CD8-positive, alpha-beta memory T cell (primary cell): ENCODE measurements around the gene FBXO7. TPM values are rescaled to one million over a fixed set of nuclear protein-coding genes. Genes with fewer than 3 reads are reported as not detected.

ENCODE experiments used
- CTCF ChIA-PET: fragments of 350-600 bp; sonication (Branson Sonifier 250); formaldehyde crosslinking; loops from one replicate; lab custom pipeline; 2021; ENCODE audit warnings: antibody characterized with exemption; lab: Charles Lee
- POLR2A ChIA-PET: fragments of 350-600 bp; sonication (Branson Sonifier 250); formaldehyde crosslinking; loops from one replicate; lab custom pipeline; 2021; ENCODE audit warnings: antibody characterized with exemption; lab: Charles Lee
- DNase-seq, 5 donors: peaks; one replicate each; pipeline versions ENCODE4 v3.0.0 to v3.0.0-alpha.2; 2020 to 2022; ENCODE audit warnings: mixed read lengths in 1 of 5
- H3K27ac ChIP-seq: one replicate; pipeline ENCODE4 v1.7.0; 2013; ENCODE audit warnings: low read depth, mild to moderate bottlenecking, low read length, moderate library complexity
- H3K27me3 ChIP-seq: 2 replicates; pipeline ENCODE4 v1.7.0; 2013; ENCODE audit warnings: low read length, mild to moderate bottlenecking; ENCODE audit not compliant: insufficient read depth, poor library complexity, severe bottlenecking
- H3K36me3 ChIP-seq: 2 replicates; pipeline ENCODE4 v1.7.0; 2013; ENCODE audit warnings: mild to moderate bottlenecking, low read length, moderate library complexity; ENCODE audit not compliant: insufficient read depth
- H3K4me1 ChIP-seq: 2 replicates; pipeline ENCODE4 v1.7.0; 2013; ENCODE audit warnings: mild to moderate bottlenecking, low read length, moderate library complexity; ENCODE audit not compliant: insufficient read depth
- H3K4me3 ChIP-seq: 2 replicates; pipeline ENCODE4 v1.7.0; 2013; ENCODE audit warnings: mild to moderate bottlenecking, low read length
- H3K9me3 ChIP-seq: 2 replicates; pipeline ENCODE4 v1.7.0; 2013; ENCODE audit warnings: mild to moderate bottlenecking, low read length
- H3K27ac Mint-ChIP-seq, 8 donors: one replicate each; pipeline ENCODE4 v1.8.0; 2020 to 2021; ENCODE audit warnings: mixed read lengths in 8 of 8, mild to moderate bottlenecking in 6 of 8, inconsistent platforms in 3 of 8, moderate library complexity in 3 of 8
- H3K27me3 Mint-ChIP-seq, 2 donors: one replicate each; pipeline ENCODE4 v1.8.0; 2020 to 2021; ENCODE audit warnings: mixed read lengths in 2 of 2, mild to moderate bottlenecking in 1 of 2, moderate library complexity in 1 of 2
- H3K36me3 Mint-ChIP-seq, 3 donors: one replicate each; pipeline ENCODE4 v1.8.0; 2020 to 2021; ENCODE audit warnings: mixed read lengths in 3 of 3, inconsistent platforms in 1 of 3, mild to moderate bottlenecking in 1 of 3
- H3K4me1 Mint-ChIP-seq, 3 donors: one replicate each; pipeline ENCODE4 v1.8.0; 2020 to 2021; ENCODE audit warnings: mixed read lengths in 3 of 3, inconsistent platforms in 1 of 3, mild to moderate bottlenecking in 1 of 3
- H3K4me3 Mint-ChIP-seq, 7 donors: one replicate each; pipeline ENCODE4 v1.8.0; 2020 to 2021; ENCODE audit warnings: mixed read lengths in 7 of 7, mild to moderate bottlenecking in 6 of 7, moderate library complexity in 4 of 7, inconsistent platforms in 2 of 7
- H3K9me3 Mint-ChIP-seq, 5 donors: one replicate each; pipeline ENCODE4 v1.8.0; 2020 to 2022; ENCODE audit warnings: mixed read lengths in 5 of 5, mild to moderate bottlenecking in 3 of 5, moderate library complexity in 2 of 5, inconsistent platforms in 1 of 5
- polyA plus RNA-seq: library from polyadenylated mRNA; unstranded; fragments of 300-500 nt; fragmentation: Illumina TruSeq; gene quantifications from one replicate; pipeline ENCODE4 v1.2.3, GENCODE V29; 2021
- total RNA-seq, 2 experiments: library from RNA; stranded (reverse); gene quantifications; one replicate each; pipeline ENCODE4 v1.2.3, GENCODE V29; 2021

Gene FBXO7
- total and polyA plus RNA-seq, 3 experiments from 2014 or later: 79.7 to 166 (median 81.0) TPM

DNA sequence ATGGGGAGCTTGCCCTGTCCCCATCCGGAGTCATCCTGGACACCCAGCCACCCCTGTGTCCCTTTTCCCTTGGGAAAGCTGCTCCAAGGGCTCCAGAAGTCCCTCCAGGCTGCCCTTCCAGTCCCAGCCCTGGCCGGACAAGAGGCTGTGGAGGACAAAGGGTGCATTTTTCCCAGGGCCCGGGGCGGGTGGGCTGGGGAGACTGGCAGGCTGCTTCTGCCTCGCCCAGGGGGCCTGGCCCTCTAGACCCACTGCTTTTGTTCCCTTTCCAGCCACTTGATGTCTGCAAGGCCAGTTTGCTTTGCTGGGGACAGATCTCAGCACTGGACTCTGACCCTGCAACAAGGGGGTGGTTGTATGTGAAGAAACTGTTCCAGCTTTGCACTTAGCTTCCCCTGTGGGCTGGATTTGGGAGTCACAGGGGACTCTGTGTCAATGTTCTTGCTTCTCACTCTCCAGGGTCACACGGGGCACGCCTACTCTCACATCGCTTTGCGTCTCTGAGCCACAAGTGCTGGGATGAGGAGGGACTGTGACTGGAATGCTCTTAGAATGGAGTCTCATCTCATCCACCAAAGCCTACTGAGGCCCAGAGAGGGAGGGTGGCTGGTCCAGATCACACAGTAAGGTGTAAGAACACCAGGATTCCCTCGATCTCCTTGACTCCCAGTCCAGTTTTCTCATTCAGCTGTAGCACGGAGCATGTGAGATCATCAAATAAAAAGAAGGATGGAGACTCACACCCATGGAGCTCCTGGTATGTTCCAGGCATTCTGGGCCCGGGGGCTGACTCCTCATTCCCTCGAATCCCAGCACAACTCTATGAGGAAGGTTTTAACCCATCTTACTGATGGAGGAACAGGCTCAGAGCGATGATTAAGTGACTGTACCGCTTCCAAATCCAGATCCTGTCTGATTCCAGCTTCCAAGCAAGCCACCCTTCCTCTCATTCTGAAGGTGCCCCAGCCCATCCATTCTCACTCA is 59.9 kb downstream of the FBXO7 start:
- Mint-ChIP-seq H3K4me1 (no peaks in the 10 kb centered on the region), H3K36me3 (no peaks in the 10 kb centered on the region), H3K27ac (no peak overlapping the region), H3K9me3 (peaks cover 0 to 2% (median 0%) of the 10 kb centered on the region in 5 donors), H3K4me3 (no peak overlapping the region), H3K27me3 (peaks cover 15 to 28% of the 10 kb centered on the region in 2 donors)
- Histone ChIP-seq H3K27ac (no peak overlapping the region), H3K4me3 (no peak overlapping the region), H3K9me3 (no peaks in the 10 kb centered on the region), H3K27me3 (no peaks in the 10 kb centered on the region), H3K4me1 (no peaks in the 10 kb centered on the region), H3K36me3 (no peaks in the 10 kb centered on the region)
- POLR2A ChIA-PET: no interaction called here
- no peak for DNase-seq
- CTCF ChIA-PET: no interaction called here

DNA sequence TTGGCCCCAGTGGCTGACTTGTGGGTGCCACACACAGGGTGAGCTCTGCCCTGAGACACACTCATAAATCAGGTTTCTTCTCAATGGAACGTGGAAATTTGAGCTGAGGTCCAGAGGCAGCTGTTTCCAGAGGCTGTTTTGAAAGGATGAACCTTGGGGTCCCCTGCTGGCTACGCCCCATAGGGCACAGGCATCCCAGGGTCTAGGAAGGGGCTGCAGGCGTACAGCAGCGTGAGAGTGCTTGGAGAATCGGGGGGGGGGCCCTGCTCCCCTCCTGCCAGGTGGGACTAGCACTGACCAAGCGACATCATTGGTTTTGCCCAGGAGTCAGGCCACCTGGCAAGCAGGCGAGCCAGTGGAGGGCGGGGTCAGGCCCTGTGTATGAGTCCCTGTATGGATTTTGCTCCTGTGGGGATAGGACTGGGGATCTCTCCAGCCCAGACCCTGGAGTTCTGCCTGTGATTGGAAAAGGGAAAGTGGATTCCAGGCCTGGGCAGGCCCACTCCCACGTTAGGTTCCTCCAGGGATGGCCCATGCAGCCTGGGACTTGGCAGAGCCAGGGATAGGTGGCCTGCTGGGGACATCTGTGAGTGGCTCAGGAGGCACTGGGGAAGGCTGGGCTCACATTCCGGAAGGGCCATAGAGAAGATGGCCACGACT is 61.0 kb downstream of the FBXO7 start:
- Mint-ChIP-seq H3K4me1 (no peaks in the 10 kb centered on the region), H3K27me3 (peaks cover 12 to 25% of the 10 kb centered on the region in 2 donors), H3K27ac (no peak overlapping the region), H3K36me3 (no peaks in the 10 kb centered on the region), H3K9me3 (peaks cover 0 to 2% (median 0%) of the 10 kb centered on the region in 5 donors), H3K4me3 (no peak overlapping the region)
- H3K9me3 ChIP-seq: no peaks in the 10 kb centered on the region
- H3K36me3 ChIP-seq: no peaks in the 10 kb centered on the region
- CTCF ChIA-PET: no interaction called here
- no peak overlapping the region for H3K27ac ChIP-seq
- DNase-seq: no peak
- no peaks in the 10 kb centered on the region for H3K4me1 ChIP-seq
- H3K4me3 ChIP-seq: no peak overlapping the region
- POLR2A ChIA-PET: no interaction called here
- no peaks in the 10 kb centered on the region for H3K27me3 ChIP-seq

DNA sequence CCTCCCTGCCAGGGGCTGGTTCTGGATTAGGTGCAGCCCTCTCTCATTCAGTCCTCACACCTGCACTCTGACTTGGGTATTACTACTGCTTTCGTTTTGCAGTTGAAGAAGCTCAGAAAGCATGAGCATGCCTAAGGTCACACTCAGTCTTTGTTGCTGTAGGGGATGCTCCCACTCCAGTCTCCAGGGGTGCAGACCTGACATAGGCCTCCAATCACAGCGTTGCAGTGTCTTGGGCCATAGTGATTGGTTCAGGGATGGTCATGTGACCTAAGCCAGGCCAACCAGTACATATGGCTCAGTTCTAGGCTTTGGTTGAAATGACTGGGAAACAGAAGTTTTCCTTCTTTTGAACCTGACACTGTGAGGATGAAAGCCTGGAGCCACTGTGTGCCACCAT is 61.7 kb downstream of the FBXO7 start:
- Mint-ChIP-seq H3K27ac (no peak overlapping the region), H3K27me3 (peaks cover 12 to 23% of the 10 kb centered on the region in 2 donors), H3K4me3 (no peak overlapping the region), H3K9me3 (peaks cover 0 to 2% (median 0%) of the 10 kb centered on the region in 5 donors), H3K36me3 (no peaks in the 10 kb centered on the region), H3K4me1 (no peaks in the 10 kb centered on the region)
- H3K9me3 ChIP-seq: no peaks in the 10 kb centered on the region
- no peak overlapping the region for H3K4me3 ChIP-seq
- no peaks in the 10 kb centered on the region for H3K36me3 ChIP-seq
- no peaks in the 10 kb centered on the region for H3K27me3 ChIP-seq
- no peak for DNase-seq
- H3K27ac ChIP-seq: no peak overlapping the region
- ChIA-PET CTCF (interaction anchor here (1.8 kb wide), 1 partner anchor 8 kb away, joined by 5 read pairs; no protein-coding TSS in a partner anchor), POLR2A (no interaction called here)
- H3K4me1 ChIP-seq: no peaks in the 10 kb centered on the region

DNA sequence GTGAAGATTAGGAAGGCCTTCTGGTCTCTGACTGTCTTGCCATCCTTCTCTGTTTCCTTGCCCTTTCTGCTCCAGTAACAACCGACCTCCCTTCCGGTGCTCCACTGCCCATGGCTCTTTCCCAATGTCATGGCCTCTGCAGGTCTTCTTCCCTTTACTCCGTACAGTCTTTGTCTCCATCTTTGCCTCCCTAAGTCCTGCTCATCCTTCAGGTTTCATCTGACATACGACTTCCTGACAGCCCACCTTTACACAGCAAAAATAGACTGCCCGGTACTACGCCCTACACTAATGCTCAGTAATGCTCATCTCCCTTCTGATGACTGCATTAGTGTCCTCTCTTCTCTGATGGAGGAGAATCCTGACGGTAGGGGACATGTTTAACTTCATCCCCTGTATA is 63.9 kb downstream of the FBXO7 start:
- Histone ChIP-seq H3K27ac (no peak overlapping the region), H3K4me1 (no peaks in the 10 kb centered on the region), H3K4me3 (no peak overlapping the region), H3K9me3 (no peaks in the 10 kb centered on the region), H3K36me3 (no peaks in the 10 kb centered on the region), H3K27me3 (no peaks in the 10 kb centered on the region)
- POLR2A ChIA-PET: no interaction called here
- Mint-ChIP-seq H3K36me3 (no peaks in the 10 kb centered on the region), H3K9me3 (peaks cover 0 to 2% (median 0%) of the 10 kb centered on the region in 5 donors), H3K4me1 (no peaks in the 10 kb centered on the region), H3K4me3 (no peak overlapping the region), H3K27me3 (peaks cover 13 to 23% of the 10 kb centered on the region in 2 donors), H3K27ac (no peak overlapping the region)
- DNase-seq: no peak
- CTCF ChIA-PET: no interaction called here

DNA sequence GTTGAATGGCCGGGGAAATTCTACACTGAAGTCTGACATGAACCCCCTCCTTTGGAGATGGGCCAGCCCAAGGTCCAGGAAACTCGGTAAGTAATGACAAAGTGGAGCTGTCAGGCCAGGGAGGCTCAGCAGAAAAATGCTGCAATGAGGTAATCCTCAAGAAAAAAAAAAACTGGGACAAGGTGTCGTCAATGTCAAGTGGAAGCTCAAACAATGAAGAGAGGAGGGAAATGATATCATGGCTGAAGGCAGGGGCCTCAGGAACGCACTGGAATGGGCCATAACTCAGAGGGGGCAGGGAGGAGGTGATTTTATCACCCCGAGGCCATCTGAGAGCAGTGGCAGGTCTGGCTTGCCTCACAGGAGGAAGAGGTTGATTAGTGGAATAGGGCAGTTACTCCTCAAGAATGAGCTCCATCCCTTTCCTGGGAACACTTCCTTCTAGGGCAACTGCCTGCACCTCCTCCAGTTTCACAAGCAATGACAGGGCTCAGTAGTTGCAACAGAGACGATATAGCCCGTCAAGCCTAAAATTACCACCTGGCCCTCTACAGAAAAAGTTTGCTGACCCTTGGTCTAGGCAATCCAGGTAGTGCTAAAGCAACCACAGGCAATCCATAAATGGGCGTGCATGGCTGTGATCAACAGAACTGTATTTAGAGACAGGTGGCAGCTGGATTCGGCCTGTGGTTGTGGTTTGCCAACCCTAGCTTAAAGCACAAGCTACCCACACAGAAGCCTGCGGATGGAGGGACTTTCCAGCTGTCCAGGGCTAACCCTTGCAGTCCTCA is 65.2 kb downstream of the FBXO7 start:
- Mint-ChIP-seq H3K9me3 (peaks cover 0 to 2% (median 0%) of the 10 kb centered on the region in 5 donors), H3K4me3 (no peak overlapping the region), H3K4me1 (no peaks in the 10 kb centered on the region), H3K27me3 (peaks cover 15% of the 10 kb centered on the region in 2 donors), H3K27ac (peak overlapping the region in 1 of 8 donors; percentile 11), H3K36me3 (no peaks in the 10 kb centered on the region)
- DNase-seq: no peak
- H3K27ac ChIP-seq: no peak overlapping the region
- CTCF ChIA-PET: no interaction called here
- POLR2A ChIA-PET: no interaction called here
- no peaks in the 10 kb centered on the region for H3K4me1 ChIP-seq
- no peaks in the 10 kb centered on the region for H3K27me3 ChIP-seq
- no peaks in the 10 kb centered on the region for H3K36me3 ChIP-seq
- no peaks in the 10 kb centered on the region for H3K9me3 ChIP-seq
- H3K4me3 ChIP-seq: no peak overlapping the region

DNA sequence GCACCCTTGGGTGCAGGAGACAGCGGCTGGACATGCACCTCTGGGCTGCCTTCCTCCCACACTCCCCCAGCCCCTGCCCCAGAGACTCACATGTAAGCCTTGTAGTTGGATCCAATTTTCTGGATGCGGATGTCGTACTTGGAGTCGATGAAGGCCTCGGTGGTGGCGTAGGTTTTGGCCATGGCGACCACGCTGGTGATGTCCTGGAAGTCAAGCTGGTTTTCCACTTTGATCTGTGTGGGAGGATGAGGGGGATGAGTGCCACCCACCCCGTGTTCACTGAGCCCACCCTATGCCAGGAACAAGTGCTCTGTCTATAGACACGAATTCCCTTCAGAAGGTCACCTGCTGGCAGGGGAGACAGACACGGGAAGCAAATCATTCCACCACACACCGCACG is 66.9 kb downstream of the FBXO7 start:
- Histone ChIP-seq H3K4me3 (no peak overlapping the region), H3K9me3 (no peaks in the 10 kb centered on the region), H3K36me3 (no peaks in the 10 kb centered on the region), H3K27me3 (no peaks in the 10 kb centered on the region), H3K27ac (no peak overlapping the region), H3K4me1 (no peaks in the 10 kb centered on the region)
- CTCF ChIA-PET: no interaction called here
- Mint-ChIP-seq H3K4me1 (no peaks in the 10 kb centered on the region), H3K27me3 (peaks cover 13 to 20% of the 10 kb centered on the region in 2 donors), H3K9me3 (peaks cover 0 to 2% (median 0%) of the 10 kb centered on the region in 5 donors), H3K27ac (no peak overlapping the region), H3K36me3 (no peaks in the 10 kb centered on the region), H3K4me3 (no peak overlapping the region)
- POLR2A ChIA-PET: no interaction called here
- DNase-seq: no peak

DNA sequence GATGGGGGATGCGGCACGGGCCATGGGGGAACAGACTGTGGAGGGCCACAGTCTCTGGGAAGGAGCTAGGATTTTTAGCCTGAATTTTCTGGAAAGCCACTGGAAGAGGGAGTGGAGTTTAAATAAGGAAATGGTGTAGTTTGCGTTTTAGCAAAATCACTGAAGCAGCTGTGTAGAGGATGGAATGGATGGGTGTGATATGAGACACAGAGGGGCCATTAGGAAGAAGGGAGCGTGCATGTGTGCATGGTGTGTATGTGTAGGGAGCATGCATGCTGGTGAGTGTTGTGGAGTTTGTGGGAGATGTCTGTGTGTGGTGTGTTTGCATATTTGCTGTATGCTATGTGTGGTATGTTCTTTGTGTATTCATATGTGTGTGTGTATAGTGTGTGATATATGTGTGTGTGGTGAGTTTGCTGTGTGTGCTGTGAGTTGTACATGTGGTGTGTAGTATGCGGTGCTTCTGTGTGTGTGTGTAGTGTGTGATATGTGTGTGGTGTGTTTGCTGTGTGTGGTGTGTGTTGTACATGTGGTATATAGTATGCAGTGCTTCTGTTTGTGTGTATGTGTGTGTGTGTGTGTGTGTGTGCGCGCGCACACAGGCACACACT is 67.6 kb downstream of the FBXO7 start:
- CTCF ChIA-PET: no interaction called here
- DNase-seq: no peak

More for the DNA sequence above, 67.6 kb downstream of the FBXO7 start:
- H3K27me3 ChIP-seq: no peaks in the 10 kb centered on the region
- peaks cover 0 to 2% (median 0%) of the 10 kb centered on the region in 5 donors for H3K9me3 Mint-ChIP-seq
- H3K27me3 Mint-ChIP-seq: peaks cover 16 to 20% of the 10 kb centered on the region in 2 donors
- H3K36me3 ChIP-seq: no peaks in the 10 kb centered on the region
- H3K27ac ChIP-seq: no peak overlapping the region
- no peak overlapping the region for H3K27ac Mint-ChIP-seq
- H3K9me3 ChIP-seq: no peaks in the 10 kb centered on the region
- H3K4me3 Mint-ChIP-seq: no peak overlapping the region
- POLR2A ChIA-PET: no interaction called here
- no peaks in the 10 kb centered on the region for H3K4me1 ChIP-seq
- peaks cover 0 to 2% (median 0%) of the 10 kb centered on the region in 3 donors for H3K36me3 Mint-ChIP-seq
- H3K4me3 ChIP-seq: no peak overlapping the region
- H3K4me1 Mint-ChIP-seq: no peaks in the 10 kb centered on the region
